Measurements from ENCODE around the gene CLIP1. TPM values are rescaled to one million over a fixed set of nuclear protein-coding genes. Genes with fewer than 3 reads are reported as not detected.

CLIP1 gene
- total RNA-seq, 1 donor from 2014 or later: 78.6 TPM

DNA sequence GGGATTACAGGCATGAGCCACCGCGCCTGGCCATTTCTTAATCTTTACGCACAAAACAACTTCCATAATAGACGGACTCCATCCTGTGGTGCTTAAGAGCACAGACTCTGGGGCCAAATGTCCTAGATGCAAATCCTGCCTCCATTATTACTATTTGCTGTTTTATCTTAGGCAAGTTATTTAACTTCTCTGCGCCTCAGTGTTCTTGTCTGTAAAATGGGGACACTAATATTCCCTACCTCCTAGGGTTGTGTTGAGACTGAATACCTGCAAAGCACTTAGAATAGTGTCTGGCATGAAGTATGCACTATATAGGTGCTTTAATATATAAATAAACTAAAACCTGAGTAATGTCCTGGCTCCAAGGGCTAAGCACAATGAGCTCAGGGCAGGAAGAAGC, 76.4 kb downstream of the CLIP1 start:
- no peaks in the 10 kb centered on the region for H3K9me3 Mint-ChIP-seq (ENCODE audit: low read depth)

GRCh38 chr12:122345042-122345441, 77.4 kb downstream of the CLIP1 start:
- Mint-ChIP-seq H3K27ac (no peak overlapping the region), H3K4me3 (ENCODE audit: low read depth) (no peak overlapping the region), H3K4me1 (ENCODE audit: low read depth) (peaks cover 3% of the 10 kb centered on the region), H3K9me3 (ENCODE audit: low read depth) (no peaks in the 10 kb centered on the region), H3K36me3 (ENCODE audit: insufficient read depth) (peaks cover 4% of the 10 kb centered on the region), H3K27me3 (no peaks in the 10 kb centered on the region)
- TF ChIP-seq, protein P1, sequence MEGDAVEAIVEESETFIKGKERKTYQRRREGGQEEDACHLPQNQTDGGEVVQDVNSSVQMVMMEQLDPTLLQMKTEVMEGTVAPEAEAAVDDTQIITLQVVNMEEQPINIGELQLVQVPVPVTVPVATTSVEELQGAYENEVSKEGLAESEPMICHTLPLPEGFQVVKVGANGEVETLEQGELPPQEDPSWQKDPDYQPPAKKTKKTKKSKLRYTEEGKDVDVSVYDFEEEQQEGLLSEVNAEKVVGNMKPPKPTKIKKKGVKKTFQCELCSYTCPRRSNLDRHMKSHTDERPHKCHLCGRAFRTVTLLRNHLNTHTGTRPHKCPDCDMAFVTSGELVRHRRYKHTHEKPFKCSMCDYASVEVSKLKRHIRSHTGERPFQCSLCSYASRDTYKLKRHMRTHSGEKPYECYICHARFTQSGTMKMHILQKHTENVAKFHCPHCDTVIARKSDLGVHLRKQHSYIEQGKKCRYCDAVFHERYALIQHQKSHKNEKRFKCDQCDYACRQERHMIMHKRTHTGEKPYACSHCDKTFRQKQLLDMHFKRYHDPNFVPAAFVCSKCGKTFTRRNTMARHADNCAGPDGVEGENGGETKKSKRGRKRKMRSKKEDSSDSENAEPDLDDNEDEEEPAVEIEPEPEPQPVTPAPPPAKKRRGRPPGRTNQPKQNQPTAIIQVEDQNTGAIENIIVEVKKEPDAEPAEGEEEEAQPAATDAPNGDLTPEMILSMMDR (IDR thresholded peaks at IDR 0.05; ENCODE audit: unreplicated experiment): no peak
- DNase-seq (ENCODE audit: low spot score, unreplicated experiment): no peak

More for the DNA sequence above, 76.4 kb downstream of the CLIP1 start:
- H3K4me1 Mint-ChIP-seq (ENCODE audit: low read depth): peaks cover 3% of the 10 kb centered on the region
- H3K27ac Mint-ChIP-seq: no peak overlapping the region
- no peak overlapping the region for H3K4me3 Mint-ChIP-seq (ENCODE audit: low read depth)
- DNase-seq (ENCODE audit: low spot score, unreplicated experiment): no peak
- no peaks in the 10 kb centered on the region for H3K27me3 Mint-ChIP-seq
- H3K36me3 Mint-ChIP-seq (ENCODE audit: insufficient read depth): peaks cover 3% of the 10 kb centered on the region
- TF ChIP-seq, protein P1 (IDR thresholded peaks at IDR 0.05; ENCODE audit: unreplicated experiment): no peak

- no peak overlapping the region for H3K4me3 Mint-ChIP-seq (ENCODE audit: low read depth)
- TF ChIP-seq, protein P1 (IDR thresholded peaks at IDR 0.05; ENCODE audit: unreplicated experiment): peak; percentile 74
- H3K9me3 Mint-ChIP-seq (ENCODE audit: low read depth): no peaks in the 10 kb centered on the region
- H3K27ac Mint-ChIP-seq: no peak overlapping the region
- DNase-seq (ENCODE audit: low spot score, unreplicated experiment): no peak
- H3K4me1 Mint-ChIP-seq (ENCODE audit: low read depth): no peaks in the 10 kb centered on the region
- H3K36me3 Mint-ChIP-seq (ENCODE audit: insufficient read depth): peaks cover 24% of the 10 kb centered on the region
- no peaks in the 10 kb centered on the region for H3K27me3 Mint-ChIP-seq
Observed at GRCh38 chr12:122336015-122336946, 86.2 kb downstream of the CLIP1 start.

DNA sequence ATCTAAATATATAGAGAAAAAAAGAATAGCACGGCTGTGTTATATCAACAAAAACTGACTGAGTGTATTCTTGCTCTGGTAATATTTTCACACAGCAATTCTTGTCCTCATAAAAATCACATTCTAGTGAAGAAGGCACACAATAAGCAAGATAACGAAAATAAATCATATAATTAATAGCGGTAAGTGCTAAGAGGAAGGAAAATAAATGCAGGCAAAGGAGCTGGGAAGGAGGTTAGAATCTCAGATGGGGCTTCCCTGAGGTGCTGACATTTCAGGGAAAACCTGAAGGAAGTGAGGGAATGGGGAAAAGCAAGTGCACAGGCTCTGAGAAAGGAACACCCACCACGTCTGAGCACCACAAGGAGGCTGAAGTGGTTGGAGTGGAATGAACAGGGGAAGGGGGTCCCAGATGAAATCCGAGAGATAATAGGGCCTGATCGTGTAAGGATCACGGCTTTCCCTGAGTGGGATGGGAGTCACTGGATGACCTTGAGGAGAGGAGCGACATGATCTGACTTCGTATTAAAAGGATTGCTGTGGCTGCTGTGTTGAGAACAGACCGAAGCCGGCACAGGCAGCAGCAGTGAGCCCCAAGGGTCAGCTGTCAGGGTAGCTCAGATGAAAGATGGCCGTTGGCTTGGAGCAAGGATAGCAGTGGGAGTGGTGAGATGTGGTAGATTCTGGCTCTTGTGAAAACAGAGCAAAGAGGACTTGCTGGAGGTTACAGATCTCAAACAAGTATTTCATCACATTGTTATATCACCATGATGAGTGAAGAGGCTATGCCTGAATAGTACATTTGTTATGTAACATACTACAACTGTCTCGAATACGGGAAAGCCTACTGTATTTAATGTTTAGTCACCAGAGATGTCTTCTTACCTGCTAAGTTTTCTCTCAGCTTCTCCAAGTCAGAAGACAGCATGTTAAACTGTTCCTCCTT, 89.1 kb downstream of the CLIP1 start:
- TF ChIP-seq, protein P1 (IDR thresholded peaks at IDR 0.05; ENCODE audit: unreplicated experiment): no peak
- no peak for DNase-seq (ENCODE audit: low spot score, unreplicated experiment)
- peaks cover 20% of the 10 kb centered on the region for H3K36me3 Mint-ChIP-seq (ENCODE audit: insufficient read depth)
- no peaks in the 10 kb centered on the region for H3K27me3 Mint-ChIP-seq
- H3K9me3 Mint-ChIP-seq (ENCODE audit: low read depth): no peaks in the 10 kb centered on the region
- no peak overlapping the region for H3K4me3 Mint-ChIP-seq (ENCODE audit: low read depth)
- H3K27ac Mint-ChIP-seq: peak overlapping the region; percentile 39
- no peaks in the 10 kb centered on the region for H3K4me1 Mint-ChIP-seq (ENCODE audit: low read depth)

Measured in progenitor cell of endocrine pancreas (in vitro differentiated cells).